ENCODE results near the gene TBCCD1. TPM values are rescaled to one million over a fixed set of nuclear protein-coding genes. Genes with fewer than 3 reads are reported as not detected.

TBCCD1 gene
- total and polyA plus RNA-seq, 9 donors = 6.9 to 12.4 (median 10.6) TPM

GRCh38 chr3:186598108-186598784, 31.1 kb upstream of the TBCCD1 start:
- H3K4me1 ChIP-seq (ENCODE audit: insufficient read depth) = no peaks in the 10 kb centered on the region
- no peaks in the 10 kb centered on the region for H3K36me3 ChIP-seq
- intact Hi-C loops (cut with DNase I) = no loop called here
- no peaks in the 10 kb centered on the region for H3K9me3 ChIP-seq
- no peaks in the 10 kb centered on the region for H3K27me3 ChIP-seq
- TF ChIP-seq CTCF (IDR thresholded peaks at IDR 0.05) = no peak
- no peak for TF ChIP-seq EP300 (IDR thresholded peaks at IDR 0.05)
- TF ChIP-seq POLR2A (IDR thresholded peaks at IDR 0.05) = no peak
- no peak overlapping the region for H3K27ac ChIP-seq
- WGBS, 3 donors = 66 to 78% (median 76%) methylated on average over 11 of the region's 11 CpGs
- H3K4me3 ChIP-seq = no peak overlapping the region
- DNase-seq = no peak

DNA sequence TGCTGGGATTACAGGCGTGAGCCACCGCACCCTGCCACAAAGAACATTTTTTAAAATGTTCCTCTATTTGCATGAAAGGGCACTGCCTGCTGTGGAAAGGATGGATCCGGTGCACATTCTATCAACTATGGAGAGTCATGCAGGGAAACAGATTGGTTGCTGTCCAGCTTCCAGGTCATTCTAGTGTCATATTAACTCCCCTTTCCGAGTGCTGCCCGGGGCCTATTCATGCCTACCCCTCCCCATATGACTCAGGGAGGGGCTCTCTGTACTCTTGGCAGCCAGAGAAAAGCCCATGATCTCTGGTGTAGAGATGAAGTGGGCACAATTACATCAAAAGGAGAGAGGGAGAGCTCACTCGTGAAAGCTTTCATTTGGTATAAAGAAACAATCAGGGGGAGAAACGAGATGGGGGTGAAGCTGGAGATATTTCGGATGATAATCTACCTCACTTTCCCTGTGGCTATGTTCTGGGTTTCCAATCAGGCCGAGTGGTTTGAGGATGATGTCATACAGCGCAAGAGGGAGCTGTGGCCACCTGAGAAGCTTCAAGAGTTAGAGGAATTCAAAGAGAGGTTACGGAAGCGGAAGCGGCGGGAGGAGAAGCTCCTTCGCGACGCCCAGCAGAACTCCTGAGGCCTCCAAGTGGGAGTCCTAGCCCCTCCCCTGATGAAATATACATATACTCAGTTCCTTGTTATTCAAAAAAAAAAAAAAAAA, 29.6 kb upstream of the TBCCD1 start:
- DNase-seq = no peak
- Histone ChIP-seq H3K36me3 (no peaks in the 10 kb centered on the region), H3K4me1 (ENCODE audit: insufficient read depth) (no peaks in the 10 kb centered on the region), H3K4me3 (no peak overlapping the region), H3K9me3 (no peaks in the 10 kb centered on the region), H3K27me3 (no peaks in the 10 kb centered on the region), H3K27ac (no peak overlapping the region)
- intact Hi-C loops (cut with DNase I) = no loop called here
- TF ChIP-seq CTCF (IDR thresholded peaks at IDR 0.05) (no peak), EP300 (IDR thresholded peaks at IDR 0.05) (no peak), POLR2A (IDR thresholded peaks at IDR 0.05) (no peak)
- 33 to 48% (median 38%) methylated on average over 17 of the region's 17 CpGs for WGBS, 3 donors

GRCh38 chr3:186594591-186595113, 27.5 kb upstream of the TBCCD1 start:
- Histone ChIP-seq H3K27ac (no peak overlapping the region), H3K4me3 (no peak overlapping the region), H3K27me3 (no peaks in the 10 kb centered on the region), H3K36me3 (no peaks in the 10 kb centered on the region), H3K4me1 (ENCODE audit: insufficient read depth) (no peaks in the 10 kb centered on the region), H3K9me3 (no peaks in the 10 kb centered on the region)
- no peak for TF ChIP-seq EP300 (IDR thresholded peaks at IDR 0.05)
- no peak for TF ChIP-seq POLR2A (IDR thresholded peaks at IDR 0.05)
- no peak for TF ChIP-seq CTCF (IDR thresholded peaks at IDR 0.05)
- intact Hi-C loops (cut with DNase I) = no loop called here
- 64 to 70% (median 69%) methylated on average over 6 of the region's 6 CpGs for whole genome bisulfite sequencing, 3 donors
- DNase-seq = no peak

- no peaks in the 10 kb centered on the region for H3K36me3 ChIP-seq
- H3K27me3 ChIP-seq = no peaks in the 10 kb centered on the region
- H3K9me3 ChIP-seq = no peaks in the 10 kb centered on the region
- no peaks in the 10 kb centered on the region for H3K4me1 ChIP-seq (ENCODE audit: insufficient read depth)
- DNase-seq = no peak
- 80 to 85% (median 84%) methylated on average over 3 of the region's 3 CpGs for WGBS, 3 donors
- no peak overlapping the region for H3K27ac ChIP-seq
- H3K4me3 ChIP-seq = no peak overlapping the region
- intact Hi-C loops (cut with DNase I) = no loop called here
- TF ChIP-seq POLR2A (IDR thresholded peaks at IDR 0.05) (no peak), EP300 (IDR thresholded peaks at IDR 0.05) (no peak), CTCF (IDR thresholded peaks at IDR 0.05) (no peak)
Observed at GRCh38 chr3:186593862-186594261, 26.7 kb upstream of the TBCCD1 start.

Measured in ovary (tissue), 9 donors.